ENCODE measurements around the gene MED15.
"Not testable (repeated sequence)": the region's sequence is repeated elsewhere in the genome, so short reads cannot be mapped to it uniquely, and the experiment has no call there.

DNA sequence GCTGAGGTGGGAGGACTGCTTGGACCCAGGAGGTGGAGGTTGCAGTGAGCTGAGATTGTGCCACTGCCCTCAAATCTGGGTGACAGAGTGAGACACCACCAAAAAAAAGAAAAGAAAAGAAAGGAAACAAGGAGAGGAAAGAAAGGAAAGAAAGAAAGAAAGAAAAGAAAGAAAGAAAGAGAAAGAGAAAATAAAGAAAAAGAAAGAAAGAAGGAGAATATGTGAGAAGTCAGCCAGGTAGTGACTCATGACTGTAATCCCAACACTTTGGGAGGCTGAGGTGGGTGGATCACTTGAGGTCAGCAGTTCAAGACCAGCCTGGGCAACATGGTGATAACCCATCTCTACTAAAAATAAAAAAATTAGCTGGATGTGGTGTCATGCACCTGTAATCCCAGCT is 86.6 kb downstream of the MED15 start:
- TF ChIP-seq, protein P1, sequence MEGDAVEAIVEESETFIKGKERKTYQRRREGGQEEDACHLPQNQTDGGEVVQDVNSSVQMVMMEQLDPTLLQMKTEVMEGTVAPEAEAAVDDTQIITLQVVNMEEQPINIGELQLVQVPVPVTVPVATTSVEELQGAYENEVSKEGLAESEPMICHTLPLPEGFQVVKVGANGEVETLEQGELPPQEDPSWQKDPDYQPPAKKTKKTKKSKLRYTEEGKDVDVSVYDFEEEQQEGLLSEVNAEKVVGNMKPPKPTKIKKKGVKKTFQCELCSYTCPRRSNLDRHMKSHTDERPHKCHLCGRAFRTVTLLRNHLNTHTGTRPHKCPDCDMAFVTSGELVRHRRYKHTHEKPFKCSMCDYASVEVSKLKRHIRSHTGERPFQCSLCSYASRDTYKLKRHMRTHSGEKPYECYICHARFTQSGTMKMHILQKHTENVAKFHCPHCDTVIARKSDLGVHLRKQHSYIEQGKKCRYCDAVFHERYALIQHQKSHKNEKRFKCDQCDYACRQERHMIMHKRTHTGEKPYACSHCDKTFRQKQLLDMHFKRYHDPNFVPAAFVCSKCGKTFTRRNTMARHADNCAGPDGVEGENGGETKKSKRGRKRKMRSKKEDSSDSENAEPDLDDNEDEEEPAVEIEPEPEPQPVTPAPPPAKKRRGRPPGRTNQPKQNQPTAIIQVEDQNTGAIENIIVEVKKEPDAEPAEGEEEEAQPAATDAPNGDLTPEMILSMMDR (IDR thresholded peaks at IDR 0.05) = not testable (repeated sequence)
- TF ChIP-seq CHD4 (IDR thresholded peaks at IDR 0.05; ENCODE audit: borderline replicate concordance); SMC3 (IDR thresholded peaks at IDR 0.05); EHF (CRISPR knock-in tag; IDR thresholded peaks at IDR 0.05); RCOR1 (IDR thresholded peaks at IDR 0.05; ENCODE audit: low read depth, low read length); CHD2 (IDR thresholded peaks at IDR 0.05; ENCODE audit: low read length, partially characterized antibody); POLR2A (IDR thresholded peaks at IDR 0.05; ENCODE audit: low read length); RAD21 (conservative IDR thresholded peaks at IDR 0.05 in 1 of 2, IDR thresholded peaks at IDR 0.05 in 1 of 2): not testable (repeated sequence)
- TF ChIP-seq, protein P2, sequence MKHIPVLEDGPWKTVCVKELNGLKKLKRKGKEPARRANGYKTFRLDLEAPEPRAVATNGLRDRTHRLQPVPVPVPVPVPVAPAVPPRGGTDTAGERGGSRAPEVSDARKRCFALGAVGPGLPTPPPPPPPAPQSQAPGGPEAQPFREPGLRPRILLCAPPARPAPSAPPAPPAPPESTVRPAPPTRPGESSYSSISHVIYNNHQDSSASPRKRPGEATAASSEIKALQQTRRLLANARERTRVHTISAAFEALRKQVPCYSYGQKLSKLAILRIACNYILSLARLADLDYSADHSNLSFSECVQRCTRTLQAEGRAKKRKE (CRISPR knock-in tag; IDR thresholded peaks at IDR 0.05; ENCODE audit: low read depth) = not testable (repeated sequence)

All from A549 (cell line).